ENCODE data around the gene ENOX1. TPM values are rescaled to one million over a fixed set of nuclear protein-coding genes. Genes with fewer than 3 reads are reported as not detected.

ENOX1 gene
- total RNA-seq, 1 donor from 2014 or later = 0.18 TPM

DNA sequence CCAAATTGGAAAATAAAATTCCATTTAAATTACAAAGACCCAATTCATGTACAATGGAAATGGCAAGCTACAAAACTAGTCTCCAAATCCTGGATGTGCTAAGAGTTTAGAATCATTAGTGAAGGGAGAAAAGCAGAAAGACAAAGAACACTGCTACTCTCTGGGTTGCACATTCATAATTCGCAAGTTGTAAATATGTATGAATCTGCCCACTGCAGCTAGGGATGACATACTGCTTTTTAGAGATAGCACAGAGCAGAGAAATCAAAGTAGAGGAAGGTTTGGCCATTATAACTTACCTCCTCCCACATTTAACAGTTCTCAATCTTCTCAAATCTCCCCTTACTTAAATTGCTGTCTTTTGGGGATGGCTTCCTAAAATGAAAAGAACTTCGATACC lies 231.1 kb downstream of the ENOX1 start:
- no peak for ATAC-seq

GRCh38 chr13:43551897-43552456 lies 234.8 kb downstream of the ENOX1 start:
- no peak for DNase-seq (ENCODE audit: low spot score)

More for the DNA sequence above, 231.1 kb downstream of the ENOX1 start:
- no peak for DNase-seq (ENCODE audit: low spot score)

DNA sequence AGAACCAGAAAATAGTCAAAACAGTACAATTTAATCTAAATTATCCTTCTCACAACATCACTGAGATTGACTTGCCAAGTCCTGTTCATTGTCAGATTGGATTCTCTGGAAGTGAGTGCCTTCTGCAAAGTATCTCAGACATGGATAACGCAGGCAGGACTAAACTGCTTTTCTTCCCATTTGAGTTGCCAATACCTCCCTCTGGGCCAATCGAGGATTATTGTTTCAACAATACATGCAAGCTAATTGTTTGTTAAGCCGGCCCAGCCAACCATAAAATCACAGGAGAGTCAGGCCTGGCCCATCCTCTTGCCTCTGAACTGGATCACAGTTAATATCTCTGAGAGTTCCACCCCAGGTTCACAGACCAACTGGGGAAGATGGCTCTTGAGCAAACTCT lies 240.0 kb downstream of the ENOX1 start:
- DNase-seq (ENCODE audit: low spot score) = no peak
- ATAC-seq = no peak

More at GRCh38 chr13:43551897-43552456, 234.8 kb downstream of the ENOX1 start:
- ATAC-seq = no peak

DNA sequence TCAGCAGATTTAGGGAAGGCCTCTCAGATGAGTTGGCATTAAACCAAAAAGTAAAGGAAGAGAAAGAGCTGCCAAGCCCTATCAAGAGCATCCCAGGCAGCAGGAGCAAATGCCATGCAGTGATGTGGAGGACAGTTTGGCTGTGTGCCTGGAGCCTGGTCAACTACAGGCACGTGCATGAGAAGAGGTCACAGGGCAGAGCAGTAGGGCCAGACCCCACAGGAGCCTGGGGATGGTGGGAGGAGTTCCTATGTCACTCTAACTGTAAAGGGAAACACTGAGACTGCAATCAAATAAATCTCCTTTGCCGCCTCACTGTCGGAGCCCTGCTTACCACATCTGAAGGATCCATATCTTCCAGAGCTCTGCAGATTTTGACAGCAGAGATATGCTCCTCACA lies 240.5 kb downstream of the ENOX1 start:
- ATAC-seq (no peak), DNase-seq (ENCODE audit: low spot score) (no peak)

DNA sequence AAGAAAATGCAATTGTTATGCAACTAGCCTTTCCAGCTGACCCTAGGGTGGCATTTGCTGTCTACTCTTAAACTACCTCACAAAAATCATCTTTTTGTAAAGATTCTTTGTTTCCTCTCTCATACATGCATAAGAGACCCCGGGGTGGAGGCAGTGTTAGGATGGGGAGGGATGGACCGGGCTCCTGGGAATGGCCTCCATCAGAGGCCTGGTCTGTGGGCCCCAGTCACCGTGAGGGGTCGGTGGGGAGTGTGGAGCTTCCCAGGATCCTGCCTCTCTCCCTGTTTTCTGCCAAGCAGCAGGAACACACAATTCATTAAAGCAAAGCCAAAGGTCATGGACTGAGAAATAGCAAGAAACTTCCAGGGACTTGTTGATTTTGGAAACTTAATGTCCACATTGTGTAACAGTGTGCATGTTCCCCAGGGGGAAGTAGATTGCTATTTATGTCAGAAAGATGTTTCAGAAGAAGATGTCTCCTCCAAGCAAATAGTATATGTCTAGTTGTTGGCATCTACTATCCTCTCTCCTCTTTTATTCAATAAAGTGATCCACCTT lies 241.4 kb downstream of the ENOX1 start:
- DNase-seq (ENCODE audit: low spot score) = no peak
- peak; percentile 26 for ATAC-seq

- ATAC-seq (no peak), DNase-seq (ENCODE audit: low spot score) (no peak)
Measured at GRCh38 chr13:43544631-43545030, 242.1 kb downstream of the ENOX1 start.

DNA sequence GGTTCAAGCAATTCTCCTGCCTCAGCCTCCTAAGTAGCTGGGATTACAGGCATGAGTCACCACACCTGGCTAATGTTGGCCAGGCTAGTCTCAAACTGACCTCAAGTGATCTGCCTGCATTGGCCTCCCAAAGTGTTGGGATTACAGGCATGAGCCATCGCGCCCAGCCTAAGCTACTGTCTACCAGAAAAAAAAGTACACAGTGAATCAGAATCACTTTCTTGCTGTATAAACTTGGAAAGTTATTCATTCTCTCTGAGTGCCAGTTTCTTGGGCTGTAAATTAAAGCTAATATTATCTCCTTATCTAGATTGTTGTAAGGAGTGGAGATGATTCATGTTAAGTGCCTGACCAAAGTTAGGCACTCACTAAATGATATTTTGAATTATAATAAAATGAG lies 242.8 kb downstream of the ENOX1 start:
- ATAC-seq (no peak), DNase-seq (ENCODE audit: low spot score) (no peak)

DNA sequence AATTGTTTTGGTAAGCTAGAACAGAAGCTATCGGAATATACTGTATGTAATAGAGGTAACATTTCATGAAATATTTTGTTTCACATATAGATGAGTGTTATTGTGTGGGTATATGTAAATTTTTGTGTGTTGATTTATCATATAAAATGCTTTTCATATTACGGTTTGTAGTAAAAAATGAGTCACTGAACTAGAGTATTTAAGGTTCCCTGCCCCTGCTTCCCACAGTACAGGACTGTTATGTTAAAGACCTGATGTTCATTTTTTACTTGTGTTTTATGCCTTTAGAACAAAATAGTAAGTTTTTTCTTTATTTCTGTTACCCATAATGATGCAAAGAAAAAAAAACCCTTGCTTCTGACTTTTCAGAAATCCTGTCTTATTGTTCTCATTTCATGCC lies 243.4 kb downstream of the ENOX1 start:
- ATAC-seq = no peak

GRCh38 chr13:43537124-43537523 lies 249.6 kb downstream of the ENOX1 start:
- DNase-seq (ENCODE audit: low spot score) (no peak), ATAC-seq (no peak)

More for the DNA sequence above, 243.4 kb downstream of the ENOX1 start:
- no peak for DNase-seq (ENCODE audit: low spot score)

DNA sequence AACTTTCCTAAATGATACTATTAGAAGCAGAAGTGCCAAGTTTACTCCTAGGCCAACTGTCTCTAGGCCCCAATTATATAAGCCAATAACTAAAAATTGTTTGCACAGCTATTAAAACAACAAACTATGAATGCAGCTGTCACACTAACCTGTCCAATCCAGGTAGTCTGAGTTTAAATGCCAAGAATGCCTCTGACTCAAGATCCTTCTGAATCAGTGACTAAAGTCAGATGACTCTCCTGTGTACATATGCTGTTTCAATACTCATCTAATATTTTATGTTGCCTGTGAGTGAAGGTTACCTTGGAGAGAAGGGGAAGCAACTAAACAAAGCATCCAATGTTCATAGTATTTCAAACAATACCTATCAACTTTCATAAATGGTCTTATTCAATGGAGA lies 257.0 kb downstream of the ENOX1 start:
- DNase-seq (ENCODE audit: low spot score) = no peak
- no peak for ATAC-seq

GRCh38 chr13:43528992-43529391 lies 257.8 kb downstream of the ENOX1 start:
- ATAC-seq = no peak

DNA sequence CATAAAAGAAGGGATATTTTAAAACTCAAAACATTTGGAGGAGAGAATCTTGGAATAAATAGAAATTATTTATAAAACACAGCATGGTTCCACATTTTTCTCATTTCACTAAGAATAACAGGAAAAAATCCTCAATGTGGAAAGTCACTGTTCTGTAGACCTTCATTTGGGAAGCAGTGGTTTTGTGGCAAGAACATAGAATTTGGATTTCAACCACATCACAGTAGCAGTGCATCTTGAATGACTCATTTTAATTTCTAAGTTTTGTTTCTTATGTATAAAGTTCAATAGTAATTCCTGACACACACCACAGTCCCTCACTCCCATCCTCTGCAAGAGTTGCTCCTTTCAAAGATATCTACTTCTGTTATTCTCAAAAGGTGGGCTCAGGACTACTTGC lies 264.0 kb downstream of the ENOX1 start:
- ATAC-seq = no peak
- DNase-seq (ENCODE audit: low spot score) = no peak

More at GRCh38 chr13:43528992-43529391, 257.8 kb downstream of the ENOX1 start:
- no peak for DNase-seq (ENCODE audit: low spot score)

DNA sequence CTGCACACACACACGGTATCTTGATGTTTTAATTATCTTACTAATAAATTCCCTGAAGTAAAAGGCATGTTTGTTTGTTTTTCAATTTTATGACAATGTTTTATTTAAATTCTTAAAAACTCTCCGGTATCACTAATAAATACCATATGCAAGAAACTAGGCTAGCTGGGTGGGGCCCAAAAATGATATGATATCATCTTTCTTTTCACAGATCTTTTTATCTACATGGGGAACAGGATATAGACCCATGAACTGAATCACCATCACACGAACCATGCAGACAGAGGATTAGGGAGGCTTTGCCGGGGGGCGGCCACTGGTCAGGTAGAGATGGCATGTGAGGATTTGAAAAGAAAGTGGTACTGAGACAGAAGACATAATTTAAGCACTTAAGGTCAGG lies 266.4 kb downstream of the ENOX1 start:
- ATAC-seq (no peak), DNase-seq (ENCODE audit: low spot score) (no peak)

GRCh38 chr13:43518833-43519232 lies 267.9 kb downstream of the ENOX1 start:
- ATAC-seq = no peak
- DNase-seq (ENCODE audit: low spot score) = no peak

- peak; percentile 50 for ATAC-seq
- DNase-seq (ENCODE audit: low spot score) = no peak
Measured at GRCh38 chr13:43516401-43516833, 270.4 kb downstream of the ENOX1 start.

GRCh38 chr13:43515531-43515930 lies 271.2 kb downstream of the ENOX1 start:
- no peak for ATAC-seq
- no peak for DNase-seq (ENCODE audit: low spot score)

DNA sequence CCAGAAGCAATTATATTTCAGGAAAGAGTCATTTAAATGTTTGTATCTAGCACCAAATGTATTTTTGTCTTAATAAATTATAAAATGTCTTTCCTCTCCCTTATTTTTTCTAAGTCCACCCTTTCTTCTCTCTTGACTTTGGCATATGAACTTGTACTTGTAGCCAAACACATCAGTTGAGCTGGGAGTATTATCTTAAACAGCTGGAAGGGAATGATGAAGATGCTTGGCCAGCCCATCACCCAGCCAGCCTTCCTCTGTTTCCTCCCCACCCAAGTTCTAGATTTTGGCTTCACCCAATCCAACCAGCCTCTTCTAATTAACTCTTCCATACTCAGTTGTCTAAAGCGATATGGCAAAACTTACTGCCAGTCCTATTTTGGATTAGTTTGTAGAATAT lies 272.5 kb downstream of the ENOX1 start:
- no peak for DNase-seq (ENCODE audit: low spot score)
- ATAC-seq = no peak

DNA sequence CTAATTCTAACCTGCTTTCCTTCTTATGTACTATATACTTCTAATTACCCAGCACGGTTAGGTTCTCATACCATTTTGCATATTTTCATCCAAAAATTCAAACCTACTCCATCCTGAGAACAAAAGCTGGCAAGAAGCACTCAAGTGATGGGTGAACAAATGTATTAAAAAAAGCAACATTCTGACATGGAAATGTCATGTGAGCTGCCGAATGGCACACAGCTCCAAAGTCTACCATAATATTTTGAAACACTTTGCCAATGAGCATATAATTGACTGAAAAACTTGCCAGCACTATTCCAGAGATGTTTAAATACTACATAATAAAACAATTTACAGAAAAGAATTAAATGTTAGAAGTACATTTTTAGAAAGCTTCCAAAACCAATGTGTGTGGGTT lies 274.6 kb downstream of the ENOX1 start:
- DNase-seq (ENCODE audit: low spot score) (no peak), ATAC-seq (no peak)

GRCh38 chr13:43510956-43511901 lies 275.5 kb downstream of the ENOX1 start:
- ATAC-seq = peak; percentile 69
- no peak for DNase-seq (ENCODE audit: low spot score)

DNA sequence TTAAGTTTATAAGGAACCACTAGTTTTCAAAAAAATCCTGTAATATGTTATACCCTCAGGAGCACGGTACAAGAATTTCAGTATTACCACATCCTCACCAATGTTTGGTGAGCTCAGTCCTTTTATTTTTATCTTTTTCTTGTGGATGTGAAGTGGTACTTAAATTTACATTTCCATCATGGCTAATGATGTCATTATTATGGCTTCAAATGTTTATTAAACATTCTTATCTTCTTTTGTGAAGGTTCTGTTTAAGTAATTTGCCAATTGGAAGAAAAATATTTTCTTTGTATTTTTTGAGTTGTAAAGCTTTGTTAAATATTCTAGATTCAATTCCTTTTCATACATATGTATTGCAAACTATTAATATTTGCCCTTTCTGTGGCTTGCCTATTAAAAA lies 291.0 kb downstream of the ENOX1 start:
- ATAC-seq (no peak), DNase-seq (ENCODE audit: low spot score) (no peak)

DNA sequence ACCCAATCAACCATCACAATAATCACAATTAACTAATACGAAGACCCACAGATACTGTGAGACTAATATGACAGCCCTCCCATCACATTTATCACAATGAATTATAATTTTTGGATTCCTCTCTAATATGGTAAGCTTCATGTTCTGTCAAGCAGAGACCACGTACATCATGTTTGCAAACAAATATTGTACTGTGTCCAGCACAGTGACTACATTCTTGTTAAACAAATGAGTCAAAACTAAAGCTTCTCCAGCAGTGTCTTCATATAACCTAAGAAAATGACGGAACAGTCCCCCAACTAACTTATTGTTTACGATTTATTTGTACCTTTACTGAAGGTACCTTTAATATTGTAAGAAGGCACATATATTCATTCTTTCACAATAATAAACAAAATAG lies 292.6 kb downstream of the ENOX1 start:
- DNase-seq (ENCODE audit: low spot score) = no peak
- ATAC-seq = no peak

DNA sequence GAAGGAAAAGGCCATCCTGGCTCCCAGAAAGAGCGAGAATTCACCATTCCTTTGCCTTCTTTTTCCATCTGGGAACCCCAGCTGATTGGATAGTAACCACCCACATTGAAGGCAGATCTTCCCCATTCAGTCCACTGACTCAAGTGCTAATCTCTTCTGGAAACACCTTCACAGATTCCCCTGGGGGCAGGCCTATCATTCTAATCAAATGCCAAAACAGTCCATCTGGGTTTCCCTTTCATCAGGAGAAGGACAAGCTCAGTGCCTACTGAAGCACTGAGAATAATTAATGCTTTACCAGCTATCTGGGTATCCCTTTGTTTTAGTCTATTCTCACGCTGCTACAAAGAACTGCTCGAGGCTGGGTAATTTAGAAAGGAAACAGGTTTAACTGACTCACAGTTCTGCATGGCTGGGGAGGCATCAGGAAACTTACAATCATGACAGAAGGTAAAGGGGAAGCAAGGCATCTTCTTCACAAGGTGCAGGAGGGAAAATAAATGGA lies 293.2 kb downstream of the ENOX1 start:
- no peak for DNase-seq (ENCODE audit: low spot score)
- ATAC-seq = no peak
